ENCODE data around the gene TCN2.

TCN2 gene

DNA sequence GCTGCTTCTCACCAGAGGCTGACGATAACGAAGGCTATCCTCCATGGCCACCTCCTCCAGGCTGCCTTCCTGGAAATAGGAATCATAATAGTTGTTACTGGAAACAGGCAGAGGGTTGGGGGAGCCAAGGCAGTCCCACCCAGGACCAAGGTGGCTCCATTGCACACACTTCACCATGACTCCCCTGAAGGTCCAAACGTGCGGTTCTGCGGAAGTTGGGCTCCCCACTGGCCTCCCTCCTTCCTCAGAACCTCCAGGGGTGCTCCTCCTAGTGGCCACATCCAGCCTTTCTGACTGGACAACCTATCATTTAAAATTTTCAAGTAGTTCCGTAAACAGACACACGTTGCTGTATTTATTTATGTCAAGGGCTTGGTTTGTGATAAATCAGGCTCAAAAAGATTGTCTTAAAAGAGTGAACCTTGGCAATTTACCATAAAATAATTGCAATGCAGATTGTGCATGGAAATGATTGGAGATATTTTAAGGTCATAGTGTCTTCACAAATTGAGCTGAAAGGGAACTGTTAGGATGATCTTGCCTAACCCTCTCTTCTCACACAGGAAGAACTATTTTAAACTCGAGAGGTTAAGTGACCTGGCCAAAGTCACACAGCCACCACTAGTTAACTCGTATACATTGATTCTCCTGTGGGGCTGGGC, 1.4 kb upstream of the TCN2 start (continued):
- TF ChIP-seq, protein P1, sequence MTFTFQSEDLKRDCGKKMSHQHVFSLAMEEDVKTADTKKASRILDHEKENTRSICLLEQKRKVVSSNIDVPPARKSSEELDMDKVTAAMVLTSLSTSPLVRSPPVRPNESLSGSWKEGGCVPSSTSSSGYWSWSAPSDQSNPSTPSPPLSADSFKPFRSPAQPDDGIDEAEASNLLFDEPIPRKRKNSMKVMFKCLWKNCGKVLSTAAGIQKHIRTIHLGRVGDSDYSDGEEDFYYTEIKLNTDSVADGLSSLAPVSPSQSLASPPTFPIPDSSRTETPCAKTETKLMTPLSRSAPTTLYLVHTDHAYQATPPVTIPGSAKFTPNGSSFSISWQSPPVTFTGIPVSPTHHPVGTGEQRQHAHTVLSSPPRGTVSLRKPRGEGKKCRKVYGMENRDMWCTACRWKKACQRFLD (tag by site-specific recombination; IDR thresholded peaks at IDR 0.05): no peak
- TF ChIP-seq ZNF677 (tag by site-specific recombination; IDR thresholded peaks at IDR 0.05): no peak
- TF ChIP-seq WT1 (tag by site-specific recombination; IDR thresholded peaks at IDR 0.05): no peak
- TF ChIP-seq, protein P2, sequence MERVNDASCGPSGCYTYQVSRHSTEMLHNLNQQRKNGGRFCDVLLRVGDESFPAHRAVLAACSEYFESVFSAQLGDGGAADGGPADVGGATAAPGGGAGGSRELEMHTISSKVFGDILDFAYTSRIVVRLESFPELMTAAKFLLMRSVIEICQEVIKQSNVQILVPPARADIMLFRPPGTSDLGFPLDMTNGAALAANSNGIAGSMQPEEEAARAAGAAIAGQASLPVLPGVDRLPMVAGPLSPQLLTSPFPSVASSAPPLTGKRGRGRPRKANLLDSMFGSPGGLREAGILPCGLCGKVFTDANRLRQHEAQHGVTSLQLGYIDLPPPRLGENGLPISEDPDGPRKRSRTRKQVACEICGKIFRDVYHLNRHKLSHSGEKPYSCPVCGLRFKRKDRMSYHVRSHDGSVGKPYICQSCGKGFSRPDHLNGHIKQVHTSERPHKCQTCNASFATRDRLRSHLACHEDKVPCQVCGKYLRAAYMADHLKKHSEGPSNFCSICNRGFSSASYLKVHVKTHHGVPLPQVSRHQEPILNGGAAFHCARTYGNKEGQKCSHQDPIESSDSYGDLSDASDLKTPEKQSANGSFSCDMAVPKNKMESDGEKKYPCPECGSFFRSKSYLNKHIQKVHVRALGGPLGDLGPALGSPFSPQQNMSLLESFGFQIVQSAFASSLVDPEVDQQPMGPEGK (tag by site-specific recombination; IDR thresholded peaks at IDR 0.05): 0 out of 2 replicates have a peak, but pooled peaks have one; percentile 10
- no peak for TF ChIP-seq ZNF423 (tag by site-specific recombination; IDR thresholded peaks at IDR 0.05)

DNA sequence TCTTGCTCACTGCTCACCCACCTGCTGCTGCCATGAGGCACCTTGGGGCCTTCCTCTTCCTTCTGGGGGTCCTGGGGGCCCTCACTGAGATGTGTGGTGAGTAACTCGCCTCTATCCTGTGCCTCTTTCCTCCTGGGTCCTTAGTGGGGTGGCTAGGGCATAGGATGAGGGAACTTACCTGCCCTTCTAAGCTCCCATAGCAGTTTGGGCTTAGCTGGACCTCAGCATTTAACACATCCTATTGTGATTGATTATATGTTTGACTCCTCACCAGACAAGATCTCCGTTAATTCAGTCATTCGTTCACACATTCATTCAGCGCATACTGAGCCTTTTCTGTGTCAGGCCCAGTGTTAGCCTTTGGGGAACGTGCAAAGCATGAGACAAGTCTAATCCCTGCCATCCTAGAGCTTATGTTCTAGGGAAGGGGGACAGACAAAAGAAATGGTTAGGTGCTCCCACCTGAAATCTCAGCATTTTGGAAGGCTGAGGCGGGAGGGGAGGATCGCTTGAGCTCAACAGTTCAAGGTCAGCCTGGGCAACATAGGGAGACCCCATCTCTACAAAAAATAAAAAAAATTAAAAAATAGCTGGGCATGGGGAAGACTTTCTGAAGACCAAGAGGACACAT, 441 bp downstream of the TCN2 start:
- TF ChIP-seq ZNF335 (tag by site-specific recombination; conservative IDR thresholded peaks at IDR 0.05): peak; percentile 56
- no peak for TF ChIP-seq ZNF529 (tag by site-specific recombination; IDR thresholded peaks at IDR 0.05; ENCODE audit: insufficient replicate concordance)
- TF ChIP-seq ZIC2 (tag by site-specific recombination; IDR thresholded peaks at IDR 0.05): peak; percentile 75
- TF ChIP-seq, protein P1 (tag by site-specific recombination; IDR thresholded peaks at IDR 0.05): no peak
- TF ChIP-seq ZNF596 (tag by site-specific recombination; IDR thresholded peaks at IDR 0.05): no peak
- TF ChIP-seq ZNF16 (tag by site-specific recombination; IDR thresholded peaks at IDR 0.05; ENCODE audit: low read depth): no peak
- TF ChIP-seq, protein P3, sequence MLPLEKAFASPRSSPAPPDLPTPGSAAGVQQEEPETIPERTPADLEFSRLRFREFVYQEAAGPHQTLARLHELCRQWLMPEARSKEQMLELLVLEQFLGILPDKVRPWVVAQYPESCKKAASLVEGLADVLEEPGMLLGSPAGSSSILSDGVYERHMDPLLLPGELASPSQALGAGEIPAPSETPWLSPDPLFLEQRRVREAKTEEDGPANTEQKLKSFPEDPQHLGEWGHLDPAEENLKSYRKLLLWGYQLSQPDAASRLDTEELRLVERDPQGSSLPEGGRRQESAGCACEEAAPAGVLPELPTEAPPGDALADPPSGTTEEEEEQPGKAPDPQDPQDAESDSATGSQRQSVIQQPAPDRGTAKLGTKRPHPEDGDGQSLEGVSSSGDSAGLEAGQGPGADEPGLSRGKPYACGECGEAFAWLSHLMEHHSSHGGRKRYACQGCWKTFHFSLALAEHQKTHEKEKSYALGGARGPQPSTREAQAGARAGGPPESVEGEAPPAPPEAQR (tag by site-specific recombination; IDR thresholded peaks at IDR 0.05): no peak
- CTCF ChIA-PET: interaction anchor here (0.6 to 2.2 kb wide), 4 partner anchors 27 to 220 kb away, joined by 3 to 10 read pairs (median 5); partner anchors contain the start of gene RNF215
- H3K27ac ChIP-seq (ENCODE audit: extremely low read depth, low read depth, low read length): no peak overlapping the region

DNA sequence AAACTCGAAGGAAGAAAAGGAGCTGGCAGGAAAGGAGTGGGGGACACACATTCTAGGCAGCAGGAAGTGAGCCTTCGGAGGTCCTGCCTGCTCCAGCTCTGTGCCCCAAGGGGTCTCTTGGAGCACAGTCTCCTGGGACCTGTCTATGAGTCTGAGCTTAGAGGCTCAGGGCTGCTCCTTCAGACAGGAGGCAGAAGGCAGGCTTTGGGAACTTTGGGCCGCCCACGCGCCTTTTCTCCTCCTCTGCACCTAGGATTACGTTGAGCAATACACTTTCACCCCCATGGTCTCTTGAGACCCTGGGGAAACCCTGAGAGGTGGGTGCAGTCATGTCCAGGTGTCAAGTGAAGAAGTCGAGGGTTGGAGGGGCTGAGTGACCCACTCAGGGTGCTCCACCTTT, 965 bp downstream of the TCN2 start:
- peaks cover 0 to 3% of the 10 kb centered on the region in 2 experiments; a peak in 1 of 3 replicates for H3K36me3 ChIP-seq (ENCODE audit: control insufficient read depth in 2 of 2, insufficient read depth in 1 of 2, low read length in 2 of 2)
- no peak overlapping the region for H3K4me3 ChIP-seq (ENCODE audit: low read depth, low read length)
- ChIA-PET CTCF (interaction anchor here (0.6 to 2.2 kb wide), 5 partner anchors 26 to 221 kb away, joined by 3 to 10 read pairs (median 3); partner anchors contain the start of gene RNF215), POLR2A (interaction anchor here (1.0 kb wide), 1 partner anchor 28 kb away, joined by 3 read pairs; the partner anchor contains the start of gene SLC35E4)
- no peaks in the 10 kb centered on the region for H3K9me3 ChIP-seq (ENCODE audit: control insufficient read depth, insufficient read depth, low read depth, low read length)
- no peak overlapping the region for H3K27ac ChIP-seq (ENCODE audit: extremely low read depth, low read depth, low read length)
- H3K4me1 ChIP-seq (ENCODE audit: control insufficient read depth, insufficient read depth, low read length): no peaks in the 10 kb centered on the region
- TF ChIP-seq ZBTB17 (tag by site-specific recombination; IDR thresholded peaks at IDR 0.05): no peak
- TF ChIP-seq EGR2 (tag by site-specific recombination; IDR thresholded peaks at IDR 0.05; ENCODE audit: low read depth): peak; percentile 56
- peak; percentile 44; the same call in 1 of the 2 replicates for TF ChIP-seq ZFHX2 (tag by site-specific recombination; conservative IDR thresholded peaks at IDR 0.05)

More for the DNA sequence above, 441 bp downstream of the TCN2 start:
- Histone ChIP-seq H3K9me3 (ENCODE audit: control insufficient read depth, insufficient read depth, low read depth, low read length) (no peaks in the 10 kb centered on the region), H3K36me3 (ENCODE audit: control insufficient read depth in 2 of 2, insufficient read depth in 1 of 2, low read length in 2 of 2) (no peaks in the 10 kb centered on the region), H3K4me1 (ENCODE audit: control insufficient read depth, insufficient read depth, low read length) (no peaks in the 10 kb centered on the region), H3K4me3 (ENCODE audit: low read depth, low read length) (peak overlapping the region; percentile 21)
- POLR2A ChIA-PET: interaction anchor here (0.6 to 1.0 kb wide), 3 partner anchors 29 to 329 kb away, joined by 3 to 6 read pairs (median 3); partner anchors contain the start of gene SLC35E4
